Central memory CD8-positive, alpha-beta T cell (primary cell): Measurements from ENCODE around the gene MFSD2B.

Experiments
- ATAC-seq: fragments of 150-1000 bp; cut with Tn5 transposase; replicated peaks from 2 replicates; pipeline ENCODE4 v1.10.0; 2022; ENCODE audit warnings: mild to moderate bottlenecking, moderate FRiP score, moderate number of reproducible peaks; ENCODE audit not compliant: poor library complexity, severe bottlenecking; ENCODE audit errors: extremely low read depth
- DNase-seq, 2 donors: peaks; one replicate each; pipeline ENCODE4 v3.0.0; 2021; ENCODE audit warnings: low spot score in 2 of 2
- H3K27ac Mint-ChIP-seq: one replicate; pipeline ENCODE4 v1.8.0; 2022; ENCODE audit warnings: low read depth, mild to moderate bottlenecking, moderate library complexity, mixed read lengths
- H3K27me3 Mint-ChIP-seq: one replicate; pipeline ENCODE4 v1.8.0; 2022; ENCODE audit warnings: mixed read lengths
- H3K36me3 Mint-ChIP-seq: one replicate; pipeline ENCODE4 v1.8.0; 2022; ENCODE audit warnings: mild to moderate bottlenecking, moderate library complexity, mixed read lengths; ENCODE audit not compliant: insufficient read depth
- H3K4me1 Mint-ChIP-seq: one replicate; pipeline ENCODE4 v1.8.0; 2022; ENCODE audit warnings: mixed read lengths
- H3K4me3 Mint-ChIP-seq: one replicate; pipeline ENCODE4 v1.8.0; 2022; ENCODE audit warnings: mild to moderate bottlenecking, moderate library complexity, mixed read lengths
- H3K9me3 Mint-ChIP-seq: one replicate; pipeline ENCODE4 v1.8.0; 2022; ENCODE audit warnings: mixed read lengths

Gene MFSD2B, protein sequence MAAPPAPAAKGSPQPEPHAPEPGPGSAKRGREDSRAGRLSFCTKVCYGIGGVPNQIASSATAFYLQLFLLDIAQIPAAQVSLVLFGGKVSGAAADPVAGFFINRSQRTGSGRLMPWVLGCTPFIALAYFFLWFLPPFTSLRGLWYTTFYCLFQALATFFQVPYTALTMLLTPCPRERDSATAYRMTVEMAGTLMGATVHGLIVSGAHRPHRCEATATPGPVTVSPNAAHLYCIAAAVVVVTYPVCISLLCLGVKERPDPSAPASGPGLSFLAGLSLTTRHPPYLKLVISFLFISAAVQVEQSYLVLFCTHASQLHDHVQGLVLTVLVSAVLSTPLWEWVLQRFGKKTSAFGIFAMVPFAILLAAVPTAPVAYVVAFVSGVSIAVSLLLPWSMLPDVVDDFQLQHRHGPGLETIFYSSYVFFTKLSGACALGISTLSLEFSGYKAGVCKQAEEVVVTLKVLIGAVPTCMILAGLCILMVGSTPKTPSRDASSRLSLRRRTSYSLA

DNA sequence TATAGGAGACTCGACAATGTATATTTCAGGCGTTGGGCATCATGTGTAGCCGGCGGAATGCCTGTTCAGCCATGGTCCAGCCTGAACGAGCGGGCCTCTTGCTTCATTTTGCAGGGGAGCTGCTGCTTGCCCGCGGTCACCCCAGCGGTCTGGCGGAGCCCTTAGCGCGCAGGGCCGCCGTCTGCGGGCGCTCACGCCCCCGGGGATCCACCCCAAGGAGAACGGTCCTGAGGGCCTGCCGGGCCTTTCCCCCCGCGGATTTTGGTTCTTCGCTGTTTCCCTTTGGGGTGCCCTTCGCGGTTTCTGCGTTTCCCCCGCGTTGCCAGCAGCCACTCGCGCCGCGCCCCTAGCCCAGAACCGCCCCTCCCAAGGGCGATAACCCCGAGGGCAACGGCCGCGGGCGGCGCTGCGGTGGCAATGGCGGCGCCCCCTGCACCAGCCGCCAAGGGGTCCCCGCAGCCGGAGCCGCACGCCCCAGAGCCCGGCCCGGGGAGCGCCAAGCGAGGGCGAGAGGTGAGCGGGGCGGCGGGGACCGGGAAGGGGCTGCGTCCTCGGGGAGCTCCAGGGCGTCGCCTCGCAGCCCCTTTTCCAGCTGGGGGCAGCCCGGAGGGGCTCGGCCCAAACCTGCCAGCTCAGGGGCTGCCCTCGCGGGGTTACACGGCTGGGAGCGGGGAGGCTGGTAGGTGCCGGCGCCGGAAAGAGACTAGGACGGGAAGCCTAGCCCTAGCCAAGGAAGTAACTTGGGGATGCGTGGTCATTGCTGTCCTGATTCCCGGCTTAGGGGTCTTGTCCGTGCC is at the start of gene MFSD2B:
TSS of gene MFSD2B (plus strand) at position 406 of the 797 bp plus-strand sequence. CDS start at position 418, 12 bp downstream.
- Mint-ChIP-seq H3K4me3 (no peak within 1 kb of the TSS), H3K9me3 (no peaks in the 10 kb centered on the region), H3K36me3 (peaks cover 1% of the 10 kb centered on the region), H3K27me3 (peaks cover 27% of the 10 kb centered on the region), H3K4me1 (peaks cover 12% of the 10 kb centered on the region), H3K27ac (no peak within 1 kb of the TSS)
- DNase-seq (no peak), ATAC-seq (no peak)

DNA sequence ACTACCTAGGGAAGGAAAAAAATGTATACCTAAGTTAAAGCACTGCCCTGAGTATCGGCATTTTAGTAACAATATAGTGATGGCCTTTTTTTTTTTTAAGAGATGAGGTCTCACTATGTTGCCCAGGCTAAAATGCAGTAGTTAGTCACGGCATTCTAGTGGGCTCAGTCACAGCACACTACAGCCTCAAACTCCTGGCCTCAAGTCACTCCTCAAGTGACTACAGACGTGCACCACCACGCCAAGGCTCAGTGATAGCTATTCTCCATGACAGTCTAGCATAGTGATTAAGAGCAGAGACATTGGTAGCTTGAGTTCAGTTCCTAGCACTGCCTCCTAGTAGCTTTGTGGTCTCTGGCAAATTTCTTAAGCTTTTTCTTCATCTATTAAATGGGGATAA is 42.0 kb upstream of the MFSD2B start:
- Mint-ChIP-seq H3K9me3 (no peaks in the 10 kb centered on the region), H3K27me3 (no peaks in the 10 kb centered on the region), H3K36me3 (peaks cover 12% of the 10 kb centered on the region), H3K4me1 (peaks cover 9% of the 10 kb centered on the region), H3K4me3 (no peak overlapping the region), H3K27ac (no peak overlapping the region)
- DNase-seq (no peak), ATAC-seq (no peak)

DNA sequence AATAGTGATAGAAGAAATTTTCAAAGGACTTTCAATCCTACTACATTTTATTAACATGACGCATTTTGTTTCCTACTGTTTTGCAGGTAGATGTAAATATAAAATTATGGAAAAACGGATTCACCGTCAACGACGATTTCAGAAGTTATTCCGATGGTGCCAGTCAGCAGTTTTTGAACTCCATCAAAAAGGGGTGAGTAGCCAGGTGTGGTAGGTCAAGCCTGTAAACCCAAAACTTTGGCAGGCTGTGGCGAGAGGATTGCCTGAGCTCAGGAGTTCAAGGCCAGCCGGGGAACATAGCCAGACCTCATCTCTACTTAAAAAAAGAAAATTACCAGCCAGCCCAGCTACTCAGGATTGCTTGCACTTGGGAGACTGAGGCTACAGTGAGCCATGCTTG is 33.0 kb upstream of the MFSD2B start:
- Mint-ChIP-seq H3K27me3 (no peaks in the 10 kb centered on the region), H3K9me3 (no peaks in the 10 kb centered on the region), H3K4me3 (no peak overlapping the region), H3K27ac (no peak overlapping the region), H3K4me1 (no peaks in the 10 kb centered on the region), H3K36me3 (peaks cover 18% of the 10 kb centered on the region)
- no peak for DNase-seq
- no peak for ATAC-seq

DNA sequence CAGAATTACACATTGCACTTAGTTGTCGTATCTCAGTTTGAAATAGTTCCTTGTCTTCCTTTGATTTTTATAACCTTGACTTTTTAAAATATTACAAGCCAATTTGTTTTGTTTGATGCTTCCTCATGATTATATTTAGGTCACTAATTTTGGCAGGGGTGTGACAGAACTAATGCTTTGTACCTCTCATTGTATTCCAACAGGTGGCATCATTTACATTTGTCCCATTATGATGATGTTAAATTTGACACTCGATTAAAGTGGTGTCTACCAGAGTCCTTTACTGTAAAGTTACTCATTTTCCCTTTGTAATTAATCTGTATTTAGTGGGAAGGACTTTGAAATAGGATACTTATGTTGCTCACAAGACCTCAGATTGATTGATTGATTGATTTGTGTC is 21.5 kb upstream of the MFSD2B start:
- H3K4me3 Mint-ChIP-seq = no peak overlapping the region
- DNase-seq (no peak), ATAC-seq (no peak)
- no peaks in the 10 kb centered on the region for H3K9me3 Mint-ChIP-seq
- H3K27me3 Mint-ChIP-seq = no peaks in the 10 kb centered on the region
- peaks cover 17% of the 10 kb centered on the region for H3K36me3 Mint-ChIP-seq
- H3K27ac Mint-ChIP-seq = no peak overlapping the region
- no peaks in the 10 kb centered on the region for H3K4me1 Mint-ChIP-seq

DNA sequence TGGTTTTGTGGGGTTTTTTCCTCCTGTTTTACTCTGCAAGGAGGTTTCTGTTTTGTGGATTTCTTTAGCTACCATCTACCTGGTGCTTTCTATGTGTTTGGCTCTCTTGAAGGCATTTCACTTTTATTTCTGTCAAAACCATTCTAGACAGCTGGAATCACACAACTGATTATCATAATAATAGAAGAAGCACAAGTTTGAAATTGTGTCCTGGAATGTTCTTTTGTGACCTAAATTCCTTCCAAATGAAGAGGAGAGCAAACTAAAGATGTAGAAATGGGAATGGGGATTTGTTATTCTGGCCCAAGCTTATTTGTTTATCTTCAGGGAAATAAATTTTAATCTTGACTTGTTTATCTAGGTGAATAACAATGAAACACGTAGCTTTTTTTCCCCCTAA is 17.0 kb upstream of the MFSD2B start:
- DNase-seq (no peak), ATAC-seq (no peak)
- no peaks in the 10 kb centered on the region for H3K9me3 Mint-ChIP-seq
- no peaks in the 10 kb centered on the region for H3K27me3 Mint-ChIP-seq
- H3K27ac Mint-ChIP-seq = no peak overlapping the region
- H3K36me3 Mint-ChIP-seq = peaks cover 5% of the 10 kb centered on the region
- H3K4me1 Mint-ChIP-seq = no peaks in the 10 kb centered on the region
- no peak overlapping the region for H3K4me3 Mint-ChIP-seq

DNA sequence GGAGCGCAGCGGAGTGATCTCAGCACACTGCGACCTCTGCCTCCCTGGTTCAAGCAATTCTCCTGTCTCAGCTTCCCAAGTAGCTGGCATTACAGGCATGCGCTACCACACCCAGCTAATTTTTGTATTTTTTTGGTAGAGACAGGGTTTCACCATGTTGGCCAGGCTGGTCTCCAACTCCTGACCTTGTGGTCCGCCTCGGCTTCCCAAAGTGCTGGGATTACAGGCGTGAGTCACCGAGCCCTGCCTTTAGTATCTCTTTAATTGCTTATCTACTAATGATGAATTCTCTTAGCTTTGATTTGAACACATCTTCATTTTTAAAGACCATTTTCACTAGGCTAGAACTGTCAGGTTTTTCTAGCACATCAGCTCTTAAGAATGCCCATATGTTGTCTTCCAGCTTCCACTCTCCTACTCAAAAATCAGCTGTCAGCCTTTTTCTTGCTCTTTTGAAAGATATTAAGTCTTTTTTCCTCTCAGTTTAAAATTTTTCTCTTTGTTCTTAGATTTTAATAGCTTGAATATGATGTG is 16.1 kb upstream of the MFSD2B start:
- H3K9me3 Mint-ChIP-seq = no peaks in the 10 kb centered on the region
- DNase-seq (no peak), ATAC-seq (no peak)
- H3K4me3 Mint-ChIP-seq = no peak overlapping the region
- no peak overlapping the region for H3K27ac Mint-ChIP-seq
- peaks cover 4% of the 10 kb centered on the region for H3K36me3 Mint-ChIP-seq
- H3K27me3 Mint-ChIP-seq = no peaks in the 10 kb centered on the region
- no peaks in the 10 kb centered on the region for H3K4me1 Mint-ChIP-seq

DNA sequence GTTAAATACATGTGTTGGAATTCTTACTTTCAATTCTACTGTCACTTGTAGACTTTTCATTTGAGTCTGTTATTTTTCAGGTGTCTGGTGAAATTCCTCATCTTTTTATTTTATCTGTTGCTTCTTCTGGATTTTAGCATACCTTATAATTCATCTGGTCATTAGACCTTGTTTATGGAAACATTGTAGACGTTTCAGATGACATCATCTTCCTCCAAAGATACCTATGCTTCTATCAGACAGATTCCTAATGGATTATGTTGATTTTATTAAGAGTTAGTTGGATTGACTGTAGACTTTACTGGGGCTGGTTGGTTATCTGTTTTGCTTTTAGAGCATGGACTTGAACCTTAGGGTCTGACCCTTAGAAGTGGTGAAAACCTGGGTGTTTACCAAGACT is 15.3 kb upstream of the MFSD2B start:
- no peaks in the 10 kb centered on the region for H3K27me3 Mint-ChIP-seq
- H3K4me3 Mint-ChIP-seq = no peak overlapping the region
- no peak for DNase-seq
- H3K36me3 Mint-ChIP-seq = peaks cover 4% of the 10 kb centered on the region
- ATAC-seq = no peak
- no peaks in the 10 kb centered on the region for H3K9me3 Mint-ChIP-seq
- H3K4me1 Mint-ChIP-seq = no peaks in the 10 kb centered on the region
- no peak overlapping the region for H3K27ac Mint-ChIP-seq

DNA sequence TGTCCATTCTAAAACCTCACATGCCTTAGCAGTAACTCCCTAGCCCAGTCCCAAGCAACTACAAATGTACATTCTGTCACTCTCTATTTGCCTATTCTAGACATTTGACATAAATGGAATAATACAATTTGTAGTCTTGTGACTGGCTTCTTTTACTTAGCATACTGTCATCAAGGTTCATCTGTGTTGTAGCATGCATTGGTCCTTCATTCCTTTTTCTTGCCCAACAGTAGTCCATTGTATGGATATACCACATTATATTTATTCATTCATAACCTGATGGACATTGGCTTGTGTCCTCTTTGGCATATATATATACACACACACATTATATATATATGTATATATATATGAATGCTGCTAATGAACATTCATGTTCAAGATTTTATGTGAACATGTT is 2.2 kb upstream of the MFSD2B start:
- no peaks in the 10 kb centered on the region for H3K9me3 Mint-ChIP-seq
- peaks cover 12% of the 10 kb centered on the region for H3K4me1 Mint-ChIP-seq
- no peak for DNase-seq
- H3K36me3 Mint-ChIP-seq = peaks cover 1% of the 10 kb centered on the region
- no peak overlapping the region for H3K27ac Mint-ChIP-seq
- H3K4me3 Mint-ChIP-seq = no peak overlapping the region
- peaks cover 22% of the 10 kb centered on the region for H3K27me3 Mint-ChIP-seq
- no peak for ATAC-seq

DNA sequence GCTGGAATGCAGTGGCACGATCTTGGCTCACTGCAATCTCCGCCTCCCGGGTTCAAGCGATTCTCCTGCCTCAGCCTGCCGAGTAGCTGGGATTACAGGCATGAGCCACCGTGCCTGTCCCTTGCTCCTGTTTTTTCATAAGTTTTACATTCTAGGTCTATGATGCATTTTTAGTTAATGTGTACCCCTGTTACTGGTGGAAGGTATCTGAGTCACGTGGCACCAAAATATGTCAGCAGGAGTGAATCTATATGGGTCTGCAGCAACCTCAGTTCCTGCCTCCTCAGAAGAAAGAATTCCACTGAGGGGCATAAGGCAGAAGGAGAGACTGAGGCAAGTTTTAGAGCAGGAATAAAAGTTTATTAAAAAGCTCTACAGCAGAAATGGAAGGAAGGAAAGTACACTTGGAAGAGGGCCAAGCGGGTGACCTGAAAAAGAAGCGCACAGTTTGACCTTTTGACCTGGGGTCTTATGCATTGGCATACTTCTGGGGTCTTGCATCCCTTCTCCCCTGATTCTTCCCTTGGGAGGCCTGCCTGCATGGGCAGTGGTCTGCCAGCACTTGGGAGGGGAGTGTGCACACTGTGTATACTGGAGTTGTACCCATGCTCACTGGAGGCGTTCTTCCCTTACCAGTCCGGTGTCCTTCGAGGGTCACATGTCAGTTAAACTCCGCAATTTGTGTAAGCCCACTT is 1.1 kb upstream of the MFSD2B start:
- H3K4me3 Mint-ChIP-seq = no peak overlapping the region
- peaks cover 27% of the 10 kb centered on the region for H3K27me3 Mint-ChIP-seq
- no peak for ATAC-seq

DNA sequence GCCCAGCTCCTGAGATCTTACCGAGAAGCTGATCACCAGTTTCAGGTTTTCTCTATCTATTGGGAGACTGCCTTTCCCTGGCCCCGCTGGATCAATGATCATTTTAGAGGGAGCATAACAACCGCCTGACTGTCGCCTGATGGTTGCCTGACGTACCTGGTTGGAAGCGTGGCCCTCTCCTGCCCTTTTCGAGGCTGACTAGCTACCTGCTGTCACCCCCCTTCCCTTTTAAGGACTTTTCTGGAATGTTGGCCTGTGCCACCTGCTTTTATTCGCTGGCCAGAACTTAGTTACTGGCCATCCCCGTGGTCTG is 562 bp upstream of the MFSD2B start:
- Mint-ChIP-seq H3K4me1 (peaks cover 12% of the 10 kb centered on the region), H3K27ac (no peak overlapping the region), H3K27me3 (peaks cover 27% of the 10 kb centered on the region), H3K36me3 (peaks cover 1% of the 10 kb centered on the region), H3K4me3 (no peak overlapping the region), H3K9me3 (no peaks in the 10 kb centered on the region)
- DNase-seq (no peak), ATAC-seq (no peak)

More for the DNA sequence above, 1.1 kb upstream of the MFSD2B start:
- DNase-seq = no peak
- Mint-ChIP-seq H3K27ac (no peak overlapping the region), H3K4me1 (peaks cover 12% of the 10 kb centered on the region), H3K36me3 (peaks cover 1% of the 10 kb centered on the region), H3K9me3 (no peaks in the 10 kb centered on the region)

DNA sequence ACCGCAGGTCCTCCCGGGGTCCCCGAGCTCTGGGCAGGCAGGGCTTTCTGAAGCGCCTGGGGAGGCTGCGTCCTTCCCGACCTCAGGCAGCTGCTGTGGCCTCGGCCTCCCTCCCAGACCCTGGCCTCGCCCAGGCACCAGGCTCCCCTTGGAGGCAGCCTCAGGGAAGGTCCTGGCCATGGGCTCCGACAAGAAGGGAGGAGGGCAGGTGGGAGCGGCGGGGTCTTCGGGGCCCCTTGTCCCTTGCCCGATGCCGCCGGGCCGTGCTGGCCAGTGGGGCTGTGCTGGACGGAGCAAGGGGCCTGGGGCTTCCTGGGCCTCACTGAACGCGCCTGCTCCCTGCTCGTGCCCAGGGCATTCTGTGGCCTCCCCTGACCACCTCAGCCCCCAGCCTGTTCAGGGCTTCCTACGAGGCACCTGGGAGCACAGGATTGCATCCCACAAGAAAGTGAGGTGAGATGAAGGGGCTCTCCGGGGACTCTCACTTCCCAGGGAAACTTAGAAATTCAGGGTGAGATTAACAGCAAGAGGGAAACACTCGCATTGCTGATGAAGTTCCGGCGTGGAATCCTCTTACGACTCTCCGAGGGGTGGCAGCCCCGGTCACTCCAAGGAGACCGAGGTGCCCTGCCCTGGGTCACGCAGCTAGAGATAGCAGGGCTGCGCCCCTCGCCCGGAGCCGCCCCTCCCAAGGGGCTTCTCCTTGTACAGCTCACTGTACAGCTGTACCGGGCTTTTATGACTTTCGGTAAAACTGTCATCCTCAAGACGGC is 778 bp downstream of the MFSD2B start:
- ATAC-seq = no peak
- Mint-ChIP-seq H3K36me3 (peaks cover 1% of the 10 kb centered on the region), H3K4me1 (peaks cover 12% of the 10 kb centered on the region), H3K4me3 (no peak overlapping the region), H3K27me3 (peaks cover 27% of the 10 kb centered on the region), H3K9me3 (no peaks in the 10 kb centered on the region), H3K27ac (no peak overlapping the region)
- no peak for DNase-seq
